ENCODE results near the gene DICER1. TPM values are rescaled to one million over a fixed set of nuclear protein-coding genes. Genes with fewer than 3 reads are reported as not detected.
"Not testable (repeated sequence)": the region's sequence is repeated elsewhere in the genome, so short reads cannot be mapped to it uniquely, and the experiment has no call there.

DICER1 gene, protein sequence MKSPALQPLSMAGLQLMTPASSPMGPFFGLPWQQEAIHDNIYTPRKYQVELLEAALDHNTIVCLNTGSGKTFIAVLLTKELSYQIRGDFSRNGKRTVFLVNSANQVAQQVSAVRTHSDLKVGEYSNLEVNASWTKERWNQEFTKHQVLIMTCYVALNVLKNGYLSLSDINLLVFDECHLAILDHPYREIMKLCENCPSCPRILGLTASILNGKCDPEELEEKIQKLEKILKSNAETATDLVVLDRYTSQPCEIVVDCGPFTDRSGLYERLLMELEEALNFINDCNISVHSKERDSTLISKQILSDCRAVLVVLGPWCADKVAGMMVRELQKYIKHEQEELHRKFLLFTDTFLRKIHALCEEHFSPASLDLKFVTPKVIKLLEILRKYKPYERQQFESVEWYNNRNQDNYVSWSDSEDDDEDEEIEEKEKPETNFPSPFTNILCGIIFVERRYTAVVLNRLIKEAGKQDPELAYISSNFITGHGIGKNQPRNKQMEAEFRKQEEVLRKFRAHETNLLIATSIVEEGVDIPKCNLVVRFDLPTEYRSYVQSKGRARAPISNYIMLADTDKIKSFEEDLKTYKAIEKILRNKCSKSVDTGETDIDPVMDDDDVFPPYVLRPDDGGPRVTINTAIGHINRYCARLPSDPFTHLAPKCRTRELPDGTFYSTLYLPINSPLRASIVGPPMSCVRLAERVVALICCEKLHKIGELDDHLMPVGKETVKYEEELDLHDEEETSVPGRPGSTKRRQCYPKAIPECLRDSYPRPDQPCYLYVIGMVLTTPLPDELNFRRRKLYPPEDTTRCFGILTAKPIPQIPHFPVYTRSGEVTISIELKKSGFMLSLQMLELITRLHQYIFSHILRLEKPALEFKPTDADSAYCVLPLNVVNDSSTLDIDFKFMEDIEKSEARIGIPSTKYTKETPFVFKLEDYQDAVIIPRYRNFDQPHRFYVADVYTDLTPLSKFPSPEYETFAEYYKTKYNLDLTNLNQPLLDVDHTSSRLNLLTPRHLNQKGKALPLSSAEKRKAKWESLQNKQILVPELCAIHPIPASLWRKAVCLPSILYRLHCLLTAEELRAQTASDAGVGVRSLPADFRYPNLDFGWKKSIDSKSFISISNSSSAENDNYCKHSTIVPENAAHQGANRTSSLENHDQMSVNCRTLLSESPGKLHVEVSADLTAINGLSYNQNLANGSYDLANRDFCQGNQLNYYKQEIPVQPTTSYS (N-terminal part only)
- total RNA-seq, result 296 TPM

GRCh38 chr14:95157327-95158189 is at the start of gene DICER1:
Gene DICER1, minus strand, starts transcription at chr14:95157529. Its CDS starts 24,071 bp downstream, at chr14:95133458.
- DNase-seq, result peak; percentile 97

DNA sequence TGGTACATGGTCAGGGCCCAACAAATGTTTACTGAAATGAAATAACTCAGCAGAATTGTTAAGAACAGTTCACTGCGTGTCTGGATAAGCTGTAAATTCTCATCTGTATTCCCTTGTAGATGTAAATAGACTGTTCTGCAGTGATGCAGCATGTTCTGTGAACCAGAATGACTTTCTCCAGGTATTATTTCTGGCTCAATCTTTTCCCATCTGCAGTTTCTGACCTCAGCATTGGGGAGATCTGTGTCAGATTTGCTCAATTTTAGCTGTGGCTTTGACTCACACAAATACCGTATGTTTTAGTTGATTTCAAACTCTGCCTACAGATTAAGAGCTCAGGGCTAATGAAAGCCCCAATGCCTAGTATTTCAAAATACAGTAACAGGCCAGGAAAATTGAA is 49.2 kb upstream of the DICER1 start:
- no peak for DNase-seq

- no peak for DNase-seq
Measured at GRCh38 chr14:95204705-95205104, 47.4 kb upstream of the DICER1 start.

DNA sequence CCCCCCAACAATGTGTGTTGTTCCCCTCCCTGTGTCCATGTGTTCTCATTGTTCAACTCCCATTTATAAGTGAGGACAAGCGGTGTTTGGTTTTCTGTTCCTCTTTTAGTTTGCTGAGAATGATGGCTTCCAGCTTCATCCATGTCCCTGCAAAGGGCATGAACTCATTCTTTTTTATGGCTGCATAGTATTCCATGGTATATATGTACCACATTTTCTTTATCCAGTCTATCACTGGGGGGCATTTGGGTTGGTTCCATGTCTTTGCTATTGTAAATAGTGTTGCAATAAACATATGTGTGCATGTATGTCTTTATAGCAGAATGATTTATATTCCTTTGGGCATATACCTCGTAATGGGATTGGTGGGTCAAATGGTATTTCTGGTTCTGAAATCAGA is 44.4 kb upstream of the DICER1 start:
- not testable (repeated sequence) for DNase-seq

DNA sequence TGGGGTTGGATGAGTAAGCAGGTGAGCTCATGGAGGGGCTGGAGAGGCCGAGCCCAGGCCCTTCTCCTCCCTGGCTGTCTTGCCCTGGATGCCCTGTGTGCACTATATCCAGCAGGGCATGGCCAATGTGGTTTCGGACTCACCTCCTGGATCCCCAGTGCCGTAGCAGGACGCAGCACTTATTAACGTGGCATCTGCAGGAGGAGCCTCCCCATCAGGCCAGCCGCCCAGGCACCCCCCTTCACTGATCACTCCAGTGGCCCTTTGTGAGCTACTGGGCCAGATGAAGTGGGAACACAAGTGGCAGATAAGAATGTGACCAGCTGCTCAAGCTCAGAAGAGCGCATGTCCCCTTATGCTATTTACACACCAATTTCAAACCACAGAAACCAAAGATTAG is 43.1 kb upstream of the DICER1 start:
- no peak for DNase-seq

DNA sequence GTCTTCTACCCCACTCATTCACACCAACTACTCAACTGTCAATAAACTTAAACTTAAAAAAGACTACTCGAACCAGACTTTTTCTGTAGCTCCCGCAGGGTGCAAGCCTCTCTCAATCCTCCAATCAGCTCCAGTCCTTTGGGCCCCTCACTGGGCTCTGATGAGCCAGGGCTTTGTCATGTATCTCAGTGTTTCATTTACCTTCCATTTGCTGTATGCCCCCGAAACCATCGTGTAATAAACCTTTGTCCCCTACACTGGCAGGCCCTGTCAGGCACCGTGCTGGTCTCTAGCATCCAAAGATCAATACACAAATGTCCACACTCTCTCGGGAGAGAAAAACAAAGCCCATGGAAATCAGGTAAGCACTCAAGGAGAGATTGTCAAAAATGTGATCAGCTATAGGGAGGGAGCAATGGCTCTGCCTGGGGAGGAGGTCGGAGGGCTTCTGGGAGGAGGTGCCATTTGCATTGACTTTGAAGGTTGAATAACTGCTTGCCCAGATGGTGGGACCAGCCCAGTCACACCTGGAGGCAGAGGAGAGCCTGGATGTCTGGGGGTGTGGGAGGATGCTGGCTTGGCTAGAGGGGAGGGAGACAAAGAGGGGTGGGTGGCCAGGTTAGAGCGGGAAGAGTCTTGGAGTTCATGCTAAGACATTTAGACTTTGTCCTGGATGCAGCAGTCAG is 42.1 kb upstream of the DICER1 start:
- no peak for DNase-seq

DNA sequence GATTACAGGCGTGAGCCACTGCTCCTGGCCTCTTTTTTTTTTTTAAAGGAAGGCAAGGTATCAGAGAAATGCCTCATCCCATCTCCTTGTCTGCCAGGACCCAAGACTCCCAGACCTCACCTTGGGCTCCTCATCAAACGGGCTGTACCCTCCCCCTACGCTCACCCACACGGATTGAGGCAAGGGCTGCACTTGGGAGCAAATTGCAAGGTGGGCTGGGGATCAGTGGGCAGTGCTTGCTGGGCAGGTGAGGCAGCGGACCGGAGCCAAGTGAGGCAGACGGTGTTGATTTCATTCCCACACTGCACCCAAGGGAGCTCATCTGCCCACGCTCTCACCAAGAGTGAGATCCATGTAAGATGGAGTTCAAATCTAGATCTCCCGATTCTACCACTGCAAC is 41.0 kb upstream of the DICER1 start:
- no peak for DNase-seq

GRCh38 chr14:95197551-95197950 is 40.2 kb upstream of the DICER1 start:
- no peak for DNase-seq

DNA sequence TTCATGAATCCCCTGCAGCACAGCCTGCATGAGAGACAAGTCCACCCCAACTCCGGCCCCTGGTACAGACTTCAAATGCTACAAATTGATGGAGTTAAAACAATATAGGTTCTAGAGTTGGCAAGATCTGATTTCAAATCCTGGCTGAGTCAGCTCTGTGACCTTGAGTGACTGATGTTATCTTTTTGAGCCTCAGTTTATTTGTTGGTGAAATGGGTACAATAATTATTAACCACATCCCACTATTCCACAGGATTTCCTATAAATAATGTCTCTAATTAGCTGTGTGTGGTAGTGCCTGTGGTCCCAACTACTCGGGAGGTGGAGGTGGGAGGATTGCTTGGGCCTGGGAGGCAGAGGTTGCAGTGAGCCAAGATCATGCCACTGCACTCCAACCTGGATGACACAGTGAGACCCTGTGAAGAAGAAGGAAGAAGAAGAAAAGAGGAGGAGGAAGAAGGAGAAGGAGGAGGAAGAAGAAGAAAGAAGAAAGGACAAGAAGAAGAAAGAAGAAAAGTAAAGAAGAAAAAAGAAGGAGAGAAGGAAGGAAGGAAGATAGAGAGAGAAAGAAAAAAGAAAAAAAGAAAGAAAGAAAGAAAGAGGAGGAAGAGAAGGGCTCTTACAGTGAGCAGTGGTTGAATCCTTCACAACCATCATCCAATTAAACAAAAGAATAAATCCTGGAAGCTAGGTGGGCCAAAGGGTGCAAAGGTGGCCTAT is 39.7 kb upstream of the DICER1 start:
- no peak for DNase-seq

GRCh38 chr14:95196268-95196667 is 38.9 kb upstream of the DICER1 start:
- DNase-seq, result no peak

DNA sequence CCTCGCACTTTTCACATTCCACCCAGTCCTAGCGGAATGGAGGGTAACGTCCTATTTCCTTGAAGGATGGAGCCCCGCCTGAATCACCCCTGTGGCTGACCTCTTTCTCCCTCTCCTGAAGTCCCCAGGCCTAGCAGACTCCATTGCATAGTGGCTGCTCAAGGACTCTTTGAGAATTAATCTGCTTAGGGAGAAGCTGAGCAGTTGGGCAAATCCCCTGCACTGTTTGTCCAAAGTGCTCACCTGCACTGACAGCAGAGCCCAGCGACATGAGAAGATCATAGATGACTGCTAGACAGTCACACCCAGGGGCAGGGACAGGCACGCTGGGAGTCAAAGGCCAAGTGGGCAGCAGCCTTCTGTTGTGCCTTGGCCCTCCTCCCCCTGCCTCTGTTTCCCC is 37.7 kb upstream of the DICER1 start:
- DNase-seq, result no peak

DNA sequence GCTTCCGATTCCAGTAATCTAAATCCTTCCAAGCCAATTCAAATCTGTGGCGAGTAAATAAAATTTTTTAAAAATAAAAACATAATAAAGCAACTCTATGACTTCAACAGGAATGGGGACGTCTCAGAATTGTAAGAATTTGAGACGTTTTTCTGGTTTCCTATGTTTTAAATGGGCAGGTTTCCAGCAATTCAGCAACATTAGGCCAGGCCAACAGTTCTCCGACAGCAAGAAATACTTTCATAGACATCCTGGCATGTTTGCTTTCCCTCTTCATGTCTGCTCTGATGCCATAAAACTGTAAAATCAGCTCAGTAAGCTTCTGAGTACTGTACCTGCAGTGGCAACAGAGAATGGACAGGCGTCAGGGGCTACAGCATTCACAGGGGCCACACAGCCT is 35.8 kb upstream of the DICER1 start:
- DNase-seq, result no peak

DNA sequence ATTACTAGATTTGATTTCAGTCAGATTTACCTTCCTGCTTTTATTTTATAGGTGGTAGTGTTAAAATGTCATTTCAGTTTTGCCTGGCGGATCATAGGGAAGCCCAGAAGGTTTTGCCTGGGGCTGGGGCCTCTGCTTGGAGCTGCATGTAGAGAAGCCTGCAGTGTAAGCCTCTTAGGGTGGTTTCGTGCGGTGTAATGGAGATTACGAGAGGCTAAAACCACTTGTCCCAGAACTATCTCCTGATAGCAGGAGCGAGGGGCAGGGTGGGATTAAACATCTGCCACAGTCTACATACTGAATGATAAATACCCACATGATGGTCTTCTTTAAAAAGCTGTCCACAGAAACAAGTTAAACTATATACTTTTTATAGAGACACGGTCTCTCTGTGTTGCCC is 35.0 kb upstream of the DICER1 start:
- DNase-seq, result no peak

- DNase-seq, result no peak
Measured at GRCh38 chr14:95191445-95192199, 34.3 kb upstream of the DICER1 start.

DNA sequence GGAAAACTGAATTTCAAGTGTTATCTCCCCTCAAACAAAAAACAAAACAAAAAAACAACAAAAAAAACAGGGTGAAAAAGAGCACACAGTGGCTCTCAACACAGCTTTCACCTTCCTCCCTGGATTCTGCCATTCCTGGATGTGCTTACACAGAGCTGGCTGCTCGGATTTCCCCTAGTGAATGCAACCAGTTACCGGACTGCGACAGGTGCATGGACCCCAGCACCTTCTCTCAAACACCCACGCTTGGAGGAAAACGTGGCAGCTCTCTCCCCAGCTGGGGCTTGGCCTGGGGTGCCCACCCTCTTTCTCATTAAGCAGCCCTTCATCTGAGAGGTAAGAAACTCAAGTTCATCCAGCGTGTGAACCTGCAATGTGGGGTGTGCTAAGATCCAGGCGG is 33.5 kb upstream of the DICER1 start:
- DNase-seq, result no peak

GRCh38 chr14:95190346-95190840 is 33.1 kb upstream of the DICER1 start:
- no peak for DNase-seq

DNA sequence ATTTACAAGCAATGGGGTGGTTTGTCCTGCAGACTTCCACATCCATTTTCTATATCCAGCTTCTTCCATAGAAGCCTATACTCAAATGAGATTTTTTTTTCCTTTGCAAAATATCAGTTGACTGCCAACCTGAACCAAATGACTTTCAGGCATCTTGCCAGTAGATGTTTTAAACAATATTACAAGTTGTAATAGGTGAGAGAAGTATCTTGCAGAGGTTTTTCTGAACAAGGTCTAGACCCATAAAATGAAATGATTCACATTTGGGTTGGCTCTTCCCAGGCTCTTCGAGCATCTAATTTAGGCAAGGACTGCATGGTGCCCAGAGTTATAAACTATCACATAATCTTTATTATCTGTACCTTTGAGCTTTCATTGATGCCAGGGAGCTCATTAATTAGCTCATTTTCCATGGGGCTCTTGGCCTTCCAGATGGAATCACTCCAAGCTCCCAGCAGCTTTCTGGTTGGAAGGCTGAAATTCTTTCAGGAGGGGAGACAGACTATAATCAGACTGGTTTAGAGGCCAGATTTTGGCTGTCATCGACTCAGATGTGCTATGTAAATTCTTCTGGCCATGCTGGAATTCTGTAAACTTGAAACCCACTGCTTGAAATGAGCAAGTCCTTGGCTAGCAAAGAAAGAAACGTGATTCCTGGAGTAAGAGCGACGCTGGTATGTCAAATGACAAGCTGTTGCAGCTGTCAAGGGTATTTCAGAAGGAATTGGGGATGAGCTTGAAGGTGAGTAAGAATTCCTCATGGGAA is 32.2 kb upstream of the DICER1 start:
- DNase-seq, result no peak

- no peak for DNase-seq
Measured at GRCh38 chr14:95188380-95188779, 31.1 kb upstream of the DICER1 start.

All from occipital lobe (tissue), 2 donors.